NCI-H345 treated with DMSO at 0.1 percent for 48 hours (cell line): ENCODE results near the gene PLA2G4D.

Source experiments
- DNase-seq: peaks from one replicate; lab custom pipeline; 2025; ENCODE audit not compliant: unreplicated experiment; lab: John Stamatoyannopoulos, UW

The PLA2G4D gene

DNA sequence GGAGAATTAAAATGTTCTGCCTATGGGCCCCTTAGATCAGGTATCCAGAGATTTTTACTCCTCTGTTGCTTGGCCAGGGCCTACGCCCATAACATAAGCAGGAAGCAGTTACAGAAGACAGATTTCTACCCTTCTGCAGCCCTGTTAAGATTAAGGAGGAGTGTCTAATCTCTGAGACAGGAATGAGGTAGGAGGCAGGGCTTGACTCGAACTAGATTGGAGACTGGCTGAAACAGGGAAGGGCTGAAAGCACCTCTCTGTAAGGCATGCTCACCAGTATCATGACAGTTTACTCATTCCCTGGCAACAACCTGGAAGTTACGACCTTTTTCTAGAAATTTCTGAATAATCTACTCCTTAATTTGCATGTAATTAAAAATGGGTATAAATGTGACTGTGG, 16.7 kb downstream of the PLA2G4D start:
- DNase-seq, result no peak

DNA sequence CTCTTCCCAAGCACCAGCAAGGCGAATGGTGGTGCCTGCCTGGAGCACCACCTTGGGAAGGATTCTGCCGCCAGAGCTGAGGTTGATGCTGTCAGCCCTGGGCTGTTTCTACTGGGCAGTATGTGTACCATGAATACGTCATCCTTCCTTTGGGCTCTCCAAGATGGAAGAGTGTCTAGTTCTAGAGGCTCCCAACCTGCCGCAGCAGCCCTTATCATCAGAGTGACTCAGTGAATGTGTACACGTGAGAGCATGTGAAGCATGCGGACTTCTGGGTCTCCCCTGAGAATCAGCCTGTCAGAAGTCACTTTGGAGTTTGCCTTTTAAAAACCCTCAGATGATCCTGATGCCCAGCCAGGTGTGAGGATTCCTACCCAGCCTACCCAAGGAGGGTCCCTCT, 20.9 kb downstream of the PLA2G4D start:
- DNase-seq, result no peak

DNA sequence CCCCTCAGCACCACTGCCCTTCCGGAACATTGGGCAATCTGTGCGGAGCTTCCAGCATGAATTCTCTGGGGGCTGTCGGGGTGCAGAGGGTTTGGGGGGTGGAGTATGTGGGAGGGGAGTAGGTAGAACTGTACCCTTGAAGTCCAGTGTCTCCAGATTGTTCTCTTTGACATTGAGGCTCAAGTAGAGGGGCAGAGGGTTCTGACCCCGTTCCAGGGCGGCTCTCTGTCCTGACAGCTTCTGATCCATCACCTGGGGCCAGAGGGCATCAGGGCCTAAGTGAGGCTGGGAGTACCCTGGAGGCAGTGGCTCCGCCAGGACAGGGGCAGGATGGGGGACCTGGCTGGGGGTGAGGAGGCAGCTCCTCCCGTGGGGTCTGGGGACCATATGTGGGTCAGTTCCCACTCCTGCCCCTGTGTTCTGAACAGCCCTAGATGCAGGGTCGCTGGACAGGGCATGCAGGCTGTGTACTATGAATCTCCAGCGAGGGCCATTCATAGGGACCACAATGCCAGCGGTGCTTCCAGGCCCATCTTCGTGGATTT, 22.1 kb downstream of the PLA2G4D start:
- DNase-seq, result no peak

DNA sequence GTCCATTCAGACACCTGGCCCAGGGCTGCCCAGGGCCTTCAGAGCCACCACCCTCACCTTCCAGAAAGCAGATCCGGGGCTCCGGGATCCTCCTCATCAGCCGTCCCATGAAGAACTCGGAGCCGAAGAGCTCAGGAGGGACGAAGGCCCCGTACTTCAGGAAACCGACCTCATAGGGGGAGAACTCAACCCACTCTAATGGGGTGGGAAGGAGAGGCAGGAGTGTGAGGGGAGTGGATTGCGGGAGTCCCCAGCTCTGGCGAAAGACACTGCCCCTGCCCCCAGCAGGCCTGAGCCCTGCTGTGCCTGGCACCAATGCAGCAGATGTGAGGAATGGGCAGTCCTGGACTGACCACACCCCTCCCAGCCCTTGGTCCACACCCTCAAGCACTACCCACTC, 22.6 kb downstream of the PLA2G4D start:
- no peak for DNase-seq

DNA sequence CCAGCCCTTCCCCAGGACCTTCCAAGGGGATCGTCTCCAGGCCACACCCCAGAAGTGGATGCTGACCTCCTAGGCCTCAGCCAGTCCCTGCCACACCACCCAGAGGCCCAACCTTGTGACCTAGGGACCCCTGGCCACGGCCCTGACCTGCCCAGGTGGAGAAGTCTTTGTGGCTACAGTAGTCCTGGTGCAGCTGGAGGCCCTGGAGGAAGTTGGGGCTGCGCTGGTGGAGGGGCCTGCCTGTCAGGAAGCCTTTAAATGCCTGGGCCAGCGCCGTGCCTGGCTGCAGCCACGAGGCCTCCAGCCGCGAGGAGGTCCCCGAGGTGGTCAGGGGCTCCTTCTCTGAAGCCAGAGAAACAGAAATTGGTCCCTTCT, 23.4 kb downstream of the PLA2G4D start:
- no peak for DNase-seq

DNA sequence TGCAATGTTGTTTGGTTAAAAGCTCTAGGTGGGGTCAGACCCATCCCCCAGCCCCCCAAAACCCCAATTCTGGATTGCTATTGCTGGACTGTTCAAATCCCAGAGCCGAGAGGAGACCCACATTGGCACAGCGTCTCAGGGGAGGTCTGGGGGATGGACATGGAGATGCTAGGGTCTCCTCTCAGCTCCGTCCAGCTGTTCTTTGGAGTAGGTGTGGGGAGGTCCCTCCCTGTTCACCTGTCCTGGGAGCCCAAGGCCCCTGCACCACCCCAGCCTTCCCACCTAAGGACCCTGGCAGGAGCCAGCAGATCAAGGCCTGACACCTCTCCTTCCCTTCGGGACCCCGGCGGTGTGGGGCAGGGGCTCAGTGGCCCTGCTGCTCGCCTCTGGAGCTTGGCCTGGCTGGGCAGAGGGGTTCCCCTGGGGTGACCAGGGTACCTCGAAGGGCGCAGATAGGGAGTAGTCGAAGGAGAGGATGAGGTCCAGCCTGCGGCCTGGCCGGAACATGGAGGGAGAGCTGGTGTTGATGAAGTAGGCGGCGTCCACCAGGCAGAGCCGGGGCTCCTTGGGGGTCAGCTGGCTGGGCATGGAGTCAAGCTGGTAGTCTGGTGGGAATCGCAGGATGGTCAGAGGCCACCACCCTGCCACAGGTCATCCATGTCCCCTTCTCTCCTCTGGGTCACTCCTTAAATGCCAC, 23.9 kb downstream of the PLA2G4D start:
- no peak for DNase-seq

DNA sequence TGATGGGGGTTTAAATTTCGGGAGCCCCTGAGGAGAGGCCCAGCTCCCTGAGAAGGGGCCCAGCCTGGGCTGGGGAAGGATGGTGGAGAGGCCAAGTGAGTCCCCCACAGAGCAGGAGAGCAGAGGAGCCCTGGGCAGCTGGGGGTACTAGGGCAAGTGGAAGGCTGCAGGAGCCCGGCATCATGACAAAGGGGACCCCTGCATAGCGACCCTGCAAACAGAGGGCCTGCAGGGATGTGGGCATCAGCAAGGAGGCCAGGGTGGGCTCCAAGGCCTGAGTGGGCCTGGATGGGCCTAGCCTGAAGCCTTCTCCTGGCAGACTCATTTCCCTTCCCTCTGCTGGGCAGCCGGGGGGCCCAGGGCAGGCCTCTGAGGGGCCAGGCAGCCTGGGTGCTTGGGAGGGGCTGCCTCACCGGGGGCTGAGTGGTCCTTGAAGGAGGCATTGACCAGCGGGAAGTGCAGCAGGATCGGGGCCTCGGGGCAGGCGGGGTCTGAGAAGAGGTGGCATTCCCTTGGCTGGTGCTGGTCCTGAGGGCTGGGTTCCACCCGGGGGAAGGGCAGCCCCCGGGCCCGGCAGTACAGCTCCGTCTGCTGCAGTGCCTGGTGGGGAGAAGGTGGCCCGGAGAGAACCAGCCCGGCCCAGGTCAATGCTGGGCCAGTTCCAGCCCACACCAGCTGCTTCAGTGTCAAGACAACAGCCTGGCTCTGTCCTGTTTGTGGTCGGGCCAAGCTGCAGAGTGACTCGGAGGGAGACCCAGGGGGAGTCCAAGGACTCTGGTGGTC, 24.7 kb downstream of the PLA2G4D start:
- DNase-seq, result no peak

DNA sequence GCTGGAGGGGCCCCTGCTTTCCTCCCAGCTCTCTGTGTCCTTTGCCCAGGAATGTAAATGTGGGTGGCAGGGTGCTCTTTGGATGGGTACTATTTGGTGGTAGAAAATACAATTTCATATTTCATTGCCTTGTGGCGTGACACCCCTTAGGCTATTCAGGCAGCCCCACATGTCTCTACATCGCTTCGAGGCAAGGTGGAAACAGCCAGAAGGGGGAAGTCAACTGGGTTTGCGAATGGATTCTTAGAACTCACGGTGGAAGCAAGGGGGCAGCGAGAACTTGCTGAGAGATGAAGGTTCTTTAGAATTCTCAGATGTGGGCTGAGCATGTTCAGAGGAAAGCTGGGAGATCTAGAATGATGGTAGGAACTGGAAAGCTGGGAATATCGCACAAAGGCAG, 25.3 kb downstream of the PLA2G4D start:
- no peak for DNase-seq

DNA sequence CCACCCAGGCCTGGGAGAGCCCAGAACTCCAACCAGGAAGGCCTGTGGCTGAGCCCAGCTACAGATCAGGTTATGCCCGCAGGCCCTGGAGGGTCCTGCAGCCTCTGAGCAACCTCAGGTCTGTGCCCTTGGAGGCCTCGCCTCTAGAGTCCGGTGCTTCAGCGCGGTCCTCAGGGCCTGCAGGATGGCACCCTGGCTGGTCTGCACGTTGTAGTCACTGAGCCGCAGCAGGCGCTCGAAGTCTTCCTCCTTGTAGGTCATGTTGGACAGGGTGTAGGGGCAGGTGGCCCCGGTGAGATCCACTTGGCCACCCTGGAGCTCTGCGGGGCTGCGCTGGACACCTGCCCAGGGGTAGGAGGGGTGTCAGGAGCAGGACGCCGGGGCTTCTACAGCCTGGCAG, 25.8 kb downstream of the PLA2G4D start:
- no peak for DNase-seq

DNA sequence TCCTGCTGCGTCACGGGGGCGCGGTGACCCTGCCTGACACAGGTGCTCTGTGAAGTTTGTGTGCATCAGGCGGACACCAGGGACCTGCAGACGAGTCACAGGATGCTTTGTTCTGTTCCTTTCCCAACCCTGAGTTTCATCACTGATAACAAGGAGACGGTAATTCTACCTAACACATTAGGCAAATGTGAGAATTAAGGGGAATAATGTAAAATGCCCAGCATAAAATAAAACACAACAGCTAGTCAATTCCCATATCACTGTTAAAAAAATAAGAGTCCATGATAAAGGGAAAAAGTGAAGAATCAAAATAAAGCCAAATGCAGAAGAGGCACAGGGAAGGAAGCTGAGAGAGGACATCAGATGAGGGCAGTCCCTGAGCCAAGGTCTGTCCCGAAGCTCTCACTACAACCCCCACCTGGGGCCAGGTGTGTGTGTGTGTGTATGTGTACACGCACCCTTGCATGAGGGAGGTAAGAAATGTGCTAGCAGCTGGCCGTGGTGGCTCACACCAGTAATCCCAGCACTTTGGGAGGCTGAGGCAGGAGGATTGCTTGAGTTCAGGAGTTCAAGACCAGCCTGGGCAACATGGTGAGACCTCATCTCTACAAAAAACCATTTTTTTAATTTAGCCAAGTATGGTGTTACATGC, 27.5 kb downstream of the PLA2G4D start:
- DNase-seq, result no peak

DNA sequence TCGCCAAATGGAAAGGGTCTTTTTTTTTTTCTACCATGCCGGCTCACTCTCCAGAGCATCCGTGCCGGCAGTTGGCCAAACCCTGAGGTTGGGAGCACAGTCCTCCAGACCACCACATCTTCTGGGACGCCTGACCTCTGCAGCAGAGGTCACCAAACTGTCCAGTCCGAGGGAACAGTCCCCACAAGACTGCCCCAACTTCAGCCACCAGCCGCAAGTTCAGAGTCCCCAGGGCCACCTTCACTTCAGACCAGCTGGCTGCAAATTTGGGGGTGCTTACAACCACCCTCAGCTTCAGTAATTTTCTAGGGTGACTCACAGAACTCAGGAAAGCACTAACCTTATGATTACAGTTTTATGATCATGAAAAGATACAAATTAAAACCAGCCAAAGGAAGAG, 28.9 kb downstream of the PLA2G4D start:
- no peak for DNase-seq

DNA sequence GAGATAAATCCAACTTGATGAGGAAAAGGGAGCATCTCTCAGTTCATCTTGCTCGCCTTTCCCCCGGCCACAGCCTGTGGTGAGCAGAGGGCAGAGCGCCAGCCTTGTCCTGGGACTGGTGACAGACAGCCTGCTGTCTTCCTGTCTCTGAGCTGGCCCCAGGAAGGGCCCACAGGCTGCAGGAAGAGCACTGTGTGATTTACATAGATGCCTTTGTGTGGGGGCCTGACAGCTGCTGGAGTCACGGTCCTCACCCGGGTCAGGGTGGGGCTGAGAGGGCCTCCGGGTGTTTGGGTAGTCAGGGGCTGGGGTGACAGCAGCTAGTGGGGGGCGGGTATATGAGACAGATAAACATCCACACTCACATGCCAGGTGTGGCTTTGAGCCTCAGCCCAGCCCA, 29.3 kb downstream of the PLA2G4D start:
- no peak for DNase-seq

DNA sequence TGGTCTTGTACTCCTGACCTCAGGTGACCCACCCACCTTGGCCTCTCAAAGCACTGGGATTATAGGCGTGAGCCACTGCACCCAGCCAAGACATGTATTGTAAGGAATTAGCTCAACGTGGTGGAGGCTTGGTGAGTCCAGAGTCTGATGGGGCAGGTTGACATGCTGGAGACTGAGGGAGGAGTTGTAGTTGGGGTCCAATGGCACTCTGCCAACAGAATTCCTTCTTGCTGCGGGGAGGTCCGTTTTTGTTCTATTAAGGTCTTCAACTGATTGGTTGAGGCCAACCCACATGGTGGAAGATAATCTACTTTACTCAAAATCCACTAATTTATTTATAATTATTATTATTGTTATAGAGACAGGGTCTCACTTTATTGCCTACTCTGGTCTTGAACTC, 30.1 kb downstream of the PLA2G4D start:
- no peak for DNase-seq

DNA sequence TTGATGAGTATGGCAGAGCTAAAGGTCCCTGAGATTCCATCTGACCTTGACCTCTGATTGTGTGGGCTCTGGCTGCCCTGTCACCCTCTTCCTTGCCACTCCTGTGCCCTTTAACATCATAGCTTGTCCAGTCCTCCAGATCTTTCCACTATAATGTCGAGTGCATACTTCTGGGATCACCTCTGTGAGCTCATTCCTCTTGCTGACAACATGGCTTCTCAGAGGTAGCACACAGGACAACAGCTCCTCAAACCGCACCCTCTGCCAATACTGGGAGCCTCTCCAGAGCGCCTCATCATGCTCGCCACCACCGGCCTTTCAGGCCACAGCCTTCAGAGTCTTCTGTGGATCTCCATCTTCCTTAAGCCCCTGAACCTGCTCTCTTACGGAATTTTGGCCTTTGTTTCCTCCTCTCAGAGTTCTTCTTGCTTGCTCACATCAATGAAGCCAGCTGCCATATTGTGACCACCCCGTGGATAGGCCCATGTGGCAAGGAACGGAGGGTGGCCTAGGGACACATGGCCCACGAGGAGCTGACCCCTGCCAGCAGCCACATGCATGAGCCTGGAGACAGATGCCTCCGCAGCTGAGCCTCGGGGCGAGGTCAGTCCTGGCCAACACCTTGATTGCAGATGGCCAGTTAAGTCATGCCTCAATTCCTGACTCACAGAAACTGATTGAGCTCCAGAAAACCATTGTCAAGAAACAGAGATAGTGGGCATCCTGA, 31.1 kb downstream of the PLA2G4D start:
- no peak for DNase-seq

DNA sequence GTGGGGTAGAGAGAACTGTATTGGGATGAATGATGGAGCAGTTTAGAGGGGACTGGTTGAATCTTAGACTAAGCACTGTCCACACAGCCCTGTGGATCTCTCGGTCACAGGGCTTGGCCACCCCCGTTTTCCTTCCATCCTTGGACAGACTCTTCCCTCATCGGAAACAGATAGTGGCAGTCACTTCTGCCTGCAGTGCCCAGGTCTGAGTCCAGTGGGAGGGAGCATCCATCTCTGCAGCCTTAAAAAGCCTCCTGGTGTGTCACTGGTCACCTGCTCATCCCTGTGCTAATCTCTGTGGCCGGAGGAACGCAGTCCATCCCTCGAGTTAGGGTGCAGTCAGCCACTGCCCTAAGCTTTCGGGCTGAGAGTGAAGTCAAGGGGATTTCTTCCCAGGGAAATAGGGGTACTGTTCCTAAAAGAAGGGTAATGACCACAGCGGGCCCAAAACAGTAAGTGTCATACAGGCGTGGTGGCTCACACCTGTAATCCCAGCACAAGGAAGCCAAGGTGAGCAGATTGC, 32.0 kb downstream of the PLA2G4D start:
- no peak for DNase-seq

DNA sequence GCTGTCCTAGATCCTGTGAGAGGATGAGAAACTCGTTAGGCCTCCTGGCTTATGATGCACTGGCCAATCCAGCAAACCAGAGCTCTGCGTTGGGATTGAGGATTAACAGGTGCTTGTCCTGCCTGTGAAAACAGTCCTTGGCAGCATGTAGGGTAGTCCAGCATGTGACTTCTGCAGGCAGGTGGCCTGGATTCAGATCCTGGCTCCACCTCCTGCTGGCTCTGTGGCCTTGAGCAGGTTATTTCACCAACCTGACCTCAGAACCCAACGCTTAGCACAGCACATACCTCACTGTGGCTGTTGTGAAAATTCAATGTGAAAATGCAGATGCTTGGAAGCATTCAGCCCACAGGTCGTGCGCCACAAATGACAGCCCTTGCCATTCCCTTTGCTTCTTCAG, 33.6 kb downstream of the PLA2G4D start:
- no peak for DNase-seq

DNA sequence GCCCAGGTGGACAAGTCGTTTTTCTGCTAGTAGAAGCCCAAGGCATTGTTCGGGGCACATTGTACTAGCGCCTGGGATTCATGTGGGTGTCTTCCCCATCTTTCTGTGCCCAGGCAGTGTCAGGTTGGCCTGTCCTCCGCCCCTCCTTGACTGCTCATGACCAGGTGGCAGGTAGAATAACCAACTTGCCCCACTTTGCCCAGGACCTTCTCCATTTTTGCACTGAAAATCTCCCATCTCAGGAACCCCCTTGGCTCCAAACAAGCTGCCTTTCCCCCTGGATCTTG, 33.9 kb downstream of the PLA2G4D start:
- no peak for DNase-seq

DNA sequence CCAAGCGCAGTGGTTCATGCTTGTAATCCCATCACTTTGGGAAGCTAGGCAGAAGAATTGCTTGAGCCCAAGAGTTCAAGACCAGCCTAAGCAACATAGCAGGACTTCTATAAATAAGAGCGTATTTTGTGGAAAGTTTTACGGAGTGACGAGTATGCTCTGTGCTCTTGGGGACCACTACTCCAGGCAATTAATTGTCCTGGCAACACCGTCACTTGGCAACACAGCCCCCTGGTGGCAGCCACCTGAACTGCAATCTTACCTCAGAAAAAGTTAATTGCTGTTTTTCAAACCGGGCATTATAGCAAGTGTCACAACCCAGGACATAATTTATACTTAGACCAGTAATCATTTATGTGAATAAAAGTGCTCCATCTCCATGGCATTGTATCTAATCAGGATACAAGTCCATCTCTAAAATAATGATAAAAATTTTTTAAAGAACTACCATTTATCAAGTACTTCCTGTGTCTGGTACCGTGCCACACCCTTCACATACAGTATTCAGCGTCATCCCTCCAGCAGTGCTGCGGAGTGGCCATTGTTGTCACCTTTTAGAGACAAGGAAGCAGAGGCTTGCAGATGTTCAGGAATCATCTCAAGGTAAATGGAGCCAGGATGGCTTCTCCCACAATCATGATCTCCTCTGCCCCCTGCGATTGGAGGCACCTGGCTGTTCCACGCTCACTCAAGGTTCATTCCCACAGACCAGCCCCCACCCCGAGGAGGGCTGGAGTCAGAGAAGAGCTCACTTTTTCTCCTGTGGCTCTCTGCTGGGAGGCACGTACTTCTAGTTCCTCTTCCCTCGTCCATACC, 34.5 kb downstream of the PLA2G4D start:
- no peak for DNase-seq

DNA sequence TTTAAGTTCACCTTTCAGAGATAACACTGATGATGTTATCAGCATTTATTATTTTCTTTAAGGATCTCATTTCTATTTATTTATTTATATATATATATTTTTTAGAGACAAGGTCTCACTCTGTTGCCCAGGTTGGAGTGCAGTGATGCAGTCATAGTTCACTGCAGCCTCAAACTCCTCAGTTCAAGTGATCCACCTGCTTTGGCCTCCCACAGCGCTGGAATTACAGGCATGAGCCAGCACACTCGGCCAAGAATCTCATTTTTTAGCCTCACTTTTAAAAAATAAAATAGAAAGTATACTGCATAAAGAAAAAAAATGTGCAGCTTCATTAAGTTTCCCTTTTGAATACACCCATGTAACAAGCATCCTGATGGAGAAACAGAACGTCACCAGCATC, 35.6 kb downstream of the PLA2G4D start:
- no peak for DNase-seq

DNA sequence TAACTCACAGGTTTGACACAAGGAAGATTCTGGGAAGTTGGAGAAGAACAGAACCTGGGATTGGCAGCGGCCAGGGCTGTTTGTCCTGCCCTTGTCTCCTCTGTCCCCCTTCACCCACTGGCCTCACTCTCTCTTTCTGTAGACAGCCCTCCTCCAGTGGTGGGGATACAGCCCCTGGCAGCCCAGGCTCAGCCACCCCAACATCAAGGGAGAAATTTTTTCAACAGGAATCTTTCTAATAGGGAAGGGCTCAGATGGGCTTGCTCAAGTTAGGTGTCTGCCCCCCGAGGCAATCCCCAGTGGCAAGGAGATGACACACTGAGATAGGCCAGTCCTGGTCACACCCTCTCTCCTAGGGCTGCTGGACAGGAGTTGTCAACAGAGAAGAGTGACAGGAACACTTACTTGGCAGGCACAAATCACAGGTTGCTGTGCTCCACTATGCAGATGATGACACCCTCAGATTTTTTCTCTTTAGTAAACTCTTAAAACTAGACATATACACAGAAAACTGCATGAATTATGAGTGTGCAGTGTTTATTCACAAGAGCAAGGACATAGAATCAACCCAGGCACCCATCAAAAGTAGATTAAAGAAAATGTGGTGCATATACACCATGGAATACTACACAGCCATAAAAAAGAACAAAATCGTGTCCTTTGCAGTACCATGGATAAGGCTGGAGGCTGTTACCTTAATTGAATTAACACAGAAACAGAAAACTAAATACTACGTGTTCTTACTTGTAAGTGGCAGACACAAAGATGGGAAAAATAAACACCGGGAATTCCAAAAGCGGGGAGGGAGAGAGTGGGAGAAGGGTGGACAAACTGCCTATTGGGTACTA, 36.3 kb downstream of the PLA2G4D start:
- DNase-seq, result no peak
